Vagina (tissue), 2 donors: ENCODE measurements around the gene TANGO6.

Source experiments
- CTCF ChIP-seq, 3 experiments: fragments of 450-650 bp in 2 of 3; fragments of 200-600 bp in 1 of 3; sonication (generic) in 1 of 3; IDR thresholded peaks; one replicate each; pipeline ENCODE4 v1.5.1; 2017 to 2019; ENCODE audit warnings: antibody characterized with exemption in 3 of 3, mild to moderate bottlenecking in 2 of 3, moderate library complexity in 2 of 3
- POLR2A ChIP-seq, 2 donors: fragments of 450-650 bp; IDR thresholded peaks; one replicate each; pipeline ENCODE4 v1.6.1; 2017; ENCODE audit warnings: antibody characterized with exemption in 2 of 2, mild to moderate bottlenecking in 2 of 2, moderate library complexity in 2 of 2
- POLR2AphosphoS5 ChIP-seq, 2 donors: sonication (generic); formaldehyde crosslinking; IDR thresholded peaks; one replicate each; pipeline ENCODE4 v1.9.0; 2017; ENCODE audit warnings: antibody characterized with exemption in 2 of 2, mild to moderate bottlenecking in 2 of 2, low read depth in 1 of 2; ENCODE audit not compliant: insufficient read depth in 1 of 2

- TF ChIP-seq CTCF (IDR thresholded peaks at IDR 0.05) = no peak
- no peak for TF ChIP-seq POLR2A (IDR thresholded peaks at IDR 0.05)
- TF ChIP-seq POLR2AphosphoS5 (IDR thresholded peaks at IDR 0.05; ENCODE audit: insufficient read depth in 1 of 2, low read depth in 1 of 2) = no peak
Observed at GRCh38 chr16:68884401-68884800, 41.1 kb downstream of the TANGO6 start.
